DND-41 (cell line): ENCODE data around the gene GREM2.

Experiments used
- EZH2 ChIP-seq: IDR thresholded peaks from 3 replicates; pipeline ENCODE4 v1.6.1; 2012; ENCODE audit warnings: borderline replicate concordance, low read depth, mild to moderate bottlenecking, moderate library complexity, low read length, inconsistent platforms; ENCODE audit not compliant: severe bottlenecking
- TF ChIP-seq, protein P1 (sequence below): IDR thresholded peaks from 2 replicates; pipeline ENCODE4 v1.5.1; 2012; ENCODE audit warnings: borderline replicate concordance, low read length, moderate library complexity, mild to moderate bottlenecking; ENCODE audit not compliant: poor library complexity, severe bottlenecking; ENCODE audit errors: extremely low read depth

DNA sequence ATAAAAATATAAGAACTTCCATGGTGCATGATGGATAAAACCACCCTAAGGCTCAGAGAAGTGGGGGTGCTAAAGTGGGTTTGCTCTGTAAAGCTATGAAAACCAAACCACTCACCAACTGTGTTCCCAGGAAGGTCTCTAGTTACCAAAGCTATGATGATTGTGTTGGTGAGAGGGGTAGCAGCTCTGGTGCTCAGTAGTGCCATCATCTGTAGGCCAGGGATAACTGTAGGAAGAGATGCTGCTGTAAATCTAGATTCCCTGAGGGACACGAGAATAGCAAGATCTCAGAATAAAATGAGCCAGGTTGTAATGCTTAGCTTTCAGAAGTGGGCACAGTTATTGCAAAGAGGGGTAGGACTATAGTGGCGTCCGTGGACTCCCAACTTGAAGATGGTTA, 124.5 kb downstream of the GREM2 start:
- TF ChIP-seq, protein P1, sequence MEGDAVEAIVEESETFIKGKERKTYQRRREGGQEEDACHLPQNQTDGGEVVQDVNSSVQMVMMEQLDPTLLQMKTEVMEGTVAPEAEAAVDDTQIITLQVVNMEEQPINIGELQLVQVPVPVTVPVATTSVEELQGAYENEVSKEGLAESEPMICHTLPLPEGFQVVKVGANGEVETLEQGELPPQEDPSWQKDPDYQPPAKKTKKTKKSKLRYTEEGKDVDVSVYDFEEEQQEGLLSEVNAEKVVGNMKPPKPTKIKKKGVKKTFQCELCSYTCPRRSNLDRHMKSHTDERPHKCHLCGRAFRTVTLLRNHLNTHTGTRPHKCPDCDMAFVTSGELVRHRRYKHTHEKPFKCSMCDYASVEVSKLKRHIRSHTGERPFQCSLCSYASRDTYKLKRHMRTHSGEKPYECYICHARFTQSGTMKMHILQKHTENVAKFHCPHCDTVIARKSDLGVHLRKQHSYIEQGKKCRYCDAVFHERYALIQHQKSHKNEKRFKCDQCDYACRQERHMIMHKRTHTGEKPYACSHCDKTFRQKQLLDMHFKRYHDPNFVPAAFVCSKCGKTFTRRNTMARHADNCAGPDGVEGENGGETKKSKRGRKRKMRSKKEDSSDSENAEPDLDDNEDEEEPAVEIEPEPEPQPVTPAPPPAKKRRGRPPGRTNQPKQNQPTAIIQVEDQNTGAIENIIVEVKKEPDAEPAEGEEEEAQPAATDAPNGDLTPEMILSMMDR: no peak
- TF ChIP-seq EZH2: no peak
